Vagina (tissue), 2 donors: ENCODE measurements around the gene S100Z. TPM values are rescaled to one million over a fixed set of nuclear protein-coding genes. Genes with fewer than 3 reads are reported as not detected.

Experiments used
- DNase-seq, 2 donors: peaks; one replicate each; pipeline ENCODE4 v3.0.0-alpha.2; 2017; ENCODE audit errors: extremely low spot score in 2 of 2
- H3K27ac ChIP-seq: fragments of 200-600 bp; sonication (generic); one replicate; pipeline ENCODE4 v1.5.1; 2019
- H3K27me3 ChIP-seq: fragments of 200-600 bp; sonication (generic); one replicate; pipeline ENCODE4 v1.5.1; 2019
- H3K36me3 ChIP-seq, 2 donors: fragments of 200-600 bp; sonication (generic); one replicate each; pipeline ENCODE4 v1.5.1; 2017 to 2019
- H3K4me1 ChIP-seq: fragments of 200-600 bp; sonication (generic); one replicate; pipeline ENCODE4 v1.5.1; 2019
- H3K4me3 ChIP-seq, 2 donors: fragments of 200-600 bp; sonication (generic); 1 replicate in 1 of 2; 2 replicates in 1 of 2; pipeline ENCODE4 v1.5.1; 2016 to 2019
- H3K9me3 ChIP-seq: fragments of 200-600 bp; sonication (generic); one replicate; pipeline ENCODE4 v1.5.1; 2019
- CTCF ChIP-seq, 3 experiments: fragments of 450-650 bp in 2 of 3; fragments of 200-600 bp in 1 of 3; sonication (generic) in 1 of 3; IDR thresholded peaks; one replicate each; pipeline ENCODE4 v1.5.1; 2017 to 2019; ENCODE audit warnings: antibody characterized with exemption in 3 of 3, mild to moderate bottlenecking in 2 of 3, moderate library complexity in 2 of 3
- POLR2A ChIP-seq, 2 donors: fragments of 450-650 bp; IDR thresholded peaks; one replicate each; pipeline ENCODE4 v1.6.1; 2017; ENCODE audit warnings: antibody characterized with exemption in 2 of 2, mild to moderate bottlenecking in 2 of 2, moderate library complexity in 2 of 2
- POLR2AphosphoS5 ChIP-seq, 2 donors: sonication (generic); formaldehyde crosslinking; IDR thresholded peaks; one replicate each; pipeline ENCODE4 v1.9.0; 2017; ENCODE audit warnings: antibody characterized with exemption in 2 of 2, mild to moderate bottlenecking in 2 of 2, low read depth in 1 of 2; ENCODE audit not compliant: insufficient read depth in 1 of 2
- intact Hi-C: fragments of 100-400 bp; cut with DNase I; formaldehyde crosslinking; loops from one replicate; pipeline ENCODE4 v1.15.1; 2023
- total RNA-seq: library from RNA; depleted of rRNA; stranded (reverse); fragments of >200 nt; gene quantifications from one replicate; pipeline ENCODE4 v1.2.3, GENCODE V29; 2016

The S100Z gene
- total RNA-seq, 1 donor from 2014 or later = not detected

DNA sequence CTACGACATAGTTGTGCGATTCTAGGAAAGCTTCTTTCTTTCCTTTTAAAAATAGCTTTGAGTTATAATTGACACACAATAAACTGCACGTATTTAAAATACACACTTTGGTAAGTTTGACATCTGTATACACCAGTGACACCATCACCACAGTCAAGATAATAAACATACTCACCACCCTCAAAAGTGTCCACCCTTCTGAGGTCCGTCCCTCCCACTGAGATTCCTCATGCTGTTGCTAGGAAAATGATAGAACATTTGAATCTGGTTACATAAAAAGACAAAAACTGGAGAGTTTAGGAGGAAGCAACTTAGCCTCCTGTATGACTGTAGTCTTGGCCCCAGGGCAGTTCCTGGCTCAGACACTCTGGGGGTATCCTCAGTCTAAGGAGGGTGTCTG is 17.2 kb downstream of the S100Z start:
- no peak for DNase-seq
- no peaks in the 10 kb centered on the region for H3K36me3 ChIP-seq
- TF ChIP-seq POLR2A (IDR thresholded peaks at IDR 0.05) = no peak
- TF ChIP-seq POLR2AphosphoS5 (IDR thresholded peaks at IDR 0.05; ENCODE audit: insufficient read depth in 1 of 2, low read depth in 1 of 2) = no peak
- TF ChIP-seq CTCF (IDR thresholded peaks at IDR 0.05) = no peak
- intact Hi-C loops = no loop called here
- no peaks in the 10 kb centered on the region for H3K9me3 ChIP-seq
- H3K4me3 ChIP-seq = no peak overlapping the region
- H3K4me1 ChIP-seq = no peaks in the 10 kb centered on the region
- H3K27ac ChIP-seq = no peak overlapping the region
- no peaks in the 10 kb centered on the region for H3K27me3 ChIP-seq

GRCh38 chr5:76867827-76868693 is 18.2 kb downstream of the S100Z start:
- Histone ChIP-seq H3K27me3 (no peaks in the 10 kb centered on the region), H3K9me3 (no peaks in the 10 kb centered on the region), H3K4me3 (no peak overlapping the region), H3K36me3 (no peaks in the 10 kb centered on the region), H3K4me1 (no peaks in the 10 kb centered on the region), H3K27ac (no peak overlapping the region)
- TF ChIP-seq CTCF (IDR thresholded peaks at IDR 0.05) = peak in 2 of 3 experiments; percentile 26 to 55
- TF ChIP-seq POLR2AphosphoS5 (IDR thresholded peaks at IDR 0.05; ENCODE audit: insufficient read depth in 1 of 2, low read depth in 1 of 2) = no peak
- DNase-seq = no peak
- intact Hi-C loops = no loop called here

DNA sequence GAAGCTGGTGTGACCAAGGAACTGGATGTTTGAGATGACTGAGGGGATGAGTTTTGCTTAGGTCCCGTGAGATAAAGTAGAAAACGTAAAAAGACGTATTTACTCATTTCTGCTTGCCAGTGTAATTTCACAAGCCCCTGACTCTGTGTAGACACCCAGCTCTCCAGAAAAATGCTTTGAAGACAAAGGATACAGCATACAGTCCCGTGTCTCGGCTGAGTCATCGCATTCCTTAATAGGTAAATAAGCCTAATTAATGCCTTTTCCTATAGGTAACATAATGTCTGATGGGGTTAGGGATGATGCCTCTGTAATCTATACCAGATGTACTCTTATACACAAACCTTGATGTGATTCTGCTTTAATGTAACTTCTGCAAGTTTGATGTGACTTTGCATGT is 20.2 kb downstream of the S100Z start:
- no peaks in the 10 kb centered on the region for H3K4me1 ChIP-seq
- H3K36me3 ChIP-seq = no peaks in the 10 kb centered on the region
- no peaks in the 10 kb centered on the region for H3K27me3 ChIP-seq
- TF ChIP-seq CTCF (IDR thresholded peaks at IDR 0.05) (no peak), POLR2AphosphoS5 (IDR thresholded peaks at IDR 0.05; ENCODE audit: insufficient read depth in 1 of 2, low read depth in 1 of 2) (no peak), POLR2A (IDR thresholded peaks at IDR 0.05) (no peak)
- H3K9me3 ChIP-seq = no peaks in the 10 kb centered on the region
- H3K27ac ChIP-seq = no peak overlapping the region
- H3K4me3 ChIP-seq = no peak overlapping the region
- intact Hi-C loops = no loop called here
- no peak for DNase-seq

- H3K4me3 ChIP-seq = no peak overlapping the region
- H3K4me1 ChIP-seq = no peaks in the 10 kb centered on the region
- intact Hi-C loops = no loop called here
- TF ChIP-seq POLR2AphosphoS5 (IDR thresholded peaks at IDR 0.05; ENCODE audit: insufficient read depth in 1 of 2, low read depth in 1 of 2) = no peak
- no peak for TF ChIP-seq CTCF (IDR thresholded peaks at IDR 0.05)
- TF ChIP-seq POLR2A (IDR thresholded peaks at IDR 0.05) = no peak
- H3K27me3 ChIP-seq = no peaks in the 10 kb centered on the region
- H3K27ac ChIP-seq = no peak overlapping the region
- no peak for DNase-seq
- H3K36me3 ChIP-seq = no peaks in the 10 kb centered on the region
- H3K9me3 ChIP-seq = no peaks in the 10 kb centered on the region
Measured at GRCh38 chr5:76874088-76874581, 24.3 kb downstream of the S100Z start.

DNA sequence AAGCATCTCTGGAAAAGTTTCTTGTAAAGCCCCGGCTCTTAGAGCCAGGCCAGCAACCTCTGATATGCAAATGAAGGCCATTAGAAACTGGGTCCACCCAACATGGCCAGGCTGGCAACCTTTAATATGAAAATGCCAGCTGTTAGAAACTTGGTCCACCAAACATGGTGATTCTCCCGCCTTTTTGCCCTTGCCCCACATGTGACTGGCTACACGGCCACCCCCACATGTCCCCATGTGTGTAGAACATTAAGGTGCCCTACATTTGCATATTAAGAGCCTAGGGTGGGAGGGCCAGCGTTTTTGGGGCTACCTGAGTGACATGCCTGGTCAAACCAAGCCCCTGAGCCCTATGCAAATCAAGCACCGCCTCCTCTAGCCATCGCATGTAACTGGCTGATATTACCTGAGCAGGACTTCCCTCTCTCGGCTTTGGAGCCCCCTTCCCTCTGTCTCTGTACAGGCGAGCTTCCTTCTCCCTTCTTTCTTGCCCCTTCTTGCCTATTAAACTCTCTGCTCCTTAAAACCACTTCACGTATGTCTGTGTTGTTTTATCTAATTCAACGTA is 39.0 kb downstream of the S100Z start:
- no peak for DNase-seq
- no peak overlapping the region for H3K4me3 ChIP-seq
- no peaks in the 10 kb centered on the region for H3K9me3 ChIP-seq
- no peak overlapping the region for H3K27ac ChIP-seq
- H3K36me3 ChIP-seq = no peaks in the 10 kb centered on the region
- no peak for TF ChIP-seq CTCF (IDR thresholded peaks at IDR 0.05)
- TF ChIP-seq POLR2AphosphoS5 (IDR thresholded peaks at IDR 0.05; ENCODE audit: insufficient read depth in 1 of 2, low read depth in 1 of 2) = no peak
- TF ChIP-seq POLR2A (IDR thresholded peaks at IDR 0.05) = no peak
- no peaks in the 10 kb centered on the region for H3K4me1 ChIP-seq
- no peaks in the 10 kb centered on the region for H3K27me3 ChIP-seq
- intact Hi-C loops = no loop called here
